CD4-positive, alpha-beta memory T cell (primary cell): ENCODE measurements around the gene CHD6. TPM values are rescaled to one million over a fixed set of nuclear protein-coding genes. Genes with fewer than 3 reads are reported as not detected.
A peak's percentile ranks its signal among the peaks of the same experiment; 100 is the strongest.

Experiments used
- CTCF ChIA-PET: fragments of 350-600 bp; sonication (Branson Sonifier 250); formaldehyde crosslinking; loops from one replicate; lab custom pipeline; 2021; ENCODE audit warnings: inconsistent platforms; ENCODE audit not compliant: partially characterized antibody; lab: Charles Lee
- POLR2A ChIA-PET: fragments of 350-600 bp; sonication (Branson Sonifier 250); formaldehyde crosslinking; loops from one replicate; lab custom pipeline; 2021; ENCODE audit not compliant: partially characterized antibody; lab: Charles Lee
- DNase-seq, 5 donors: peaks; one replicate each; pipeline versions ENCODE4 v3.0.0 to v3.0.0-alpha.2; 2020 to 2022; ENCODE audit warnings: mixed read lengths in 1 of 5
- H3K27ac ChIP-seq: one replicate; pipeline ENCODE4 v1.7.0; 2013; ENCODE audit warnings: low read depth, low read length
- H3K27me3 ChIP-seq: 2 replicates; pipeline ENCODE4 v1.7.0; 2013; ENCODE audit warnings: mild to moderate bottlenecking, low read length, moderate library complexity; ENCODE audit not compliant: insufficient read depth
- H3K36me3 ChIP-seq: 2 replicates; pipeline ENCODE4 v1.7.0; 2013; ENCODE audit warnings: mild to moderate bottlenecking, low read length, moderate library complexity; ENCODE audit not compliant: insufficient read depth
- H3K4me1 ChIP-seq: 2 replicates; pipeline ENCODE4 v1.7.0; 2013; ENCODE audit warnings: mild to moderate bottlenecking, low read length, moderate library complexity; ENCODE audit not compliant: insufficient read depth
- H3K4me3 ChIP-seq, 2 donors: one replicate each; pipeline ENCODE4 v1.7.0; 2013; ENCODE audit warnings: low read length in 2 of 2, mild to moderate bottlenecking in 1 of 2
- H3K9me3 ChIP-seq, 2 donors: one replicate each; pipeline ENCODE4 v1.7.0; 2013; ENCODE audit warnings: low read length in 2 of 2, control low read depth in 1 of 2; ENCODE audit not compliant: control insufficient read depth in 1 of 2
- H3K27ac Mint-ChIP-seq, 7 donors: one replicate each; pipeline ENCODE4 v1.8.0; 2020 to 2021; ENCODE audit warnings: mixed read lengths in 7 of 7, mild to moderate bottlenecking in 6 of 7, inconsistent platforms in 3 of 7, moderate library complexity in 3 of 7
- H3K27me3 Mint-ChIP-seq, 2 donors: one replicate each; pipeline ENCODE4 v1.8.0; 2020 to 2021; ENCODE audit warnings: mixed read lengths in 2 of 2
- H3K36me3 Mint-ChIP-seq, 2 donors: one replicate each; pipeline ENCODE4 v1.8.0; 2020 to 2021; ENCODE audit warnings: mixed read lengths in 2 of 2, inconsistent platforms in 1 of 2, mild to moderate bottlenecking in 1 of 2
- H3K4me1 Mint-ChIP-seq, 4 donors: one replicate each; pipeline ENCODE4 v1.8.0; 2020 to 2021; ENCODE audit warnings: mixed read lengths in 4 of 4, mild to moderate bottlenecking in 1 of 4
- H3K4me3 Mint-ChIP-seq, 8 donors: one replicate each; pipeline ENCODE4 v1.8.0; 2020 to 2021; ENCODE audit warnings: mixed read lengths in 8 of 8, mild to moderate bottlenecking in 7 of 8, moderate library complexity in 6 of 8, inconsistent platforms in 3 of 8
- H3K9me3 Mint-ChIP-seq, 8 donors: one replicate each; pipeline ENCODE4 v1.8.0; 2020 to 2021; ENCODE audit warnings: mixed read lengths in 8 of 8, mild to moderate bottlenecking in 5 of 8, inconsistent platforms in 3 of 8, moderate library complexity in 1 of 8
- intact Hi-C: fragments of 100-400 bp; cut with micrococcal nuclease; formaldehyde crosslinking; loops from one replicate; pipeline ENCODE4 v1.15.1; 2023
- polyA plus RNA-seq, 2 donors: library from polyadenylated mRNA; unstranded; fragments of 300-500 nt; fragmentation: Illumina TruSeq; gene quantifications; one replicate each; pipeline ENCODE4 v1.2.3, GENCODE V29; 2021
- total RNA-seq, 2 experiments: library from RNA; stranded (reverse); gene quantifications; one replicate each; pipeline ENCODE4 v1.2.3, GENCODE V29; 2021

CHD6 gene
- total and polyA plus RNA-seq, 4 experiments from 2014 or later = 29.2 to 96.8 (median 77.8) TPM

- no peak for DNase-seq
- no peaks in the 10 kb centered on the region for H3K27me3 Mint-ChIP-seq
- H3K4me1 ChIP-seq = no peaks in the 10 kb centered on the region
- no peaks in the 10 kb centered on the region for H3K36me3 Mint-ChIP-seq
- H3K27me3 ChIP-seq = no peaks in the 10 kb centered on the region
- ChIA-PET POLR2A (no interaction called here), CTCF (no interaction called here)
- H3K36me3 ChIP-seq = no peaks in the 10 kb centered on the region
- no peaks in the 10 kb centered on the region for H3K9me3 Mint-ChIP-seq
- H3K9me3 ChIP-seq = no peaks in the 10 kb centered on the region
- no peak overlapping the region for H3K4me3 Mint-ChIP-seq
- no peak overlapping the region for H3K27ac Mint-ChIP-seq
- H3K4me1 Mint-ChIP-seq = no peaks in the 10 kb centered on the region
- H3K4me3 ChIP-seq = no peak overlapping the region
- no peak overlapping the region for H3K27ac ChIP-seq
- intact Hi-C loops = no loop called here
Observed at GRCh38 chr20:41357424-41358163, 260.6 kb downstream of the CHD6 start.

- no peaks in the 10 kb centered on the region for H3K36me3 ChIP-seq
- H3K4me1 Mint-ChIP-seq = no peaks in the 10 kb centered on the region
- no peaks in the 10 kb centered on the region for H3K36me3 Mint-ChIP-seq
- H3K27me3 Mint-ChIP-seq = no peaks in the 10 kb centered on the region
- DNase-seq = no peak
- H3K4me3 ChIP-seq = no peak overlapping the region
- no peaks in the 10 kb centered on the region for H3K9me3 ChIP-seq
- H3K27ac ChIP-seq = no peak overlapping the region
- H3K27ac Mint-ChIP-seq = no peak overlapping the region
- no peak overlapping the region for H3K4me3 Mint-ChIP-seq
- CTCF ChIA-PET = no interaction called here
- intact Hi-C loops = no loop called here
- no peaks in the 10 kb centered on the region for H3K9me3 Mint-ChIP-seq
- POLR2A ChIA-PET = no interaction called here
- H3K4me1 ChIP-seq = no peaks in the 10 kb centered on the region
- no peaks in the 10 kb centered on the region for H3K27me3 ChIP-seq
Observed at GRCh38 chr20:41356951-41357350, 261.2 kb downstream of the CHD6 start.

- H3K9me3 Mint-ChIP-seq = no peaks in the 10 kb centered on the region
- H3K36me3 Mint-ChIP-seq = no peaks in the 10 kb centered on the region
- H3K27me3 Mint-ChIP-seq = no peaks in the 10 kb centered on the region
- intact Hi-C loops = no loop called here
- Histone ChIP-seq H3K36me3 (no peaks in the 10 kb centered on the region), H3K9me3 (no peaks in the 10 kb centered on the region), H3K4me3 (no peak overlapping the region), H3K4me1 (no peaks in the 10 kb centered on the region), H3K27ac (no peak overlapping the region), H3K27me3 (no peaks in the 10 kb centered on the region)
- no peak overlapping the region for H3K4me3 Mint-ChIP-seq
- ChIA-PET POLR2A (interaction anchor here (0.7 kb wide), 1 partner anchor 320 kb away, joined by 3 read pairs; no protein-coding TSS in a partner anchor), CTCF (no interaction called here)
- H3K4me1 Mint-ChIP-seq = no peaks in the 10 kb centered on the region
- H3K27ac Mint-ChIP-seq = no peak overlapping the region
- no peak for DNase-seq
Observed at GRCh38 chr20:41355598-41356203, 262.5 kb downstream of the CHD6 start.

GRCh38 chr20:41355192-41355591 lies 263.0 kb downstream of the CHD6 start:
- no peaks in the 10 kb centered on the region for H3K4me1 Mint-ChIP-seq
- ChIA-PET CTCF (no interaction called here), POLR2A (interaction anchor here (0.7 kb wide), 1 partner anchor 319 kb away, joined by 3 read pairs; no protein-coding TSS in a partner anchor)
- H3K27ac ChIP-seq = no peak overlapping the region
- H3K9me3 Mint-ChIP-seq = no peaks in the 10 kb centered on the region
- intact Hi-C loops = no loop called here
- DNase-seq = no peak
- no peak overlapping the region for H3K4me3 Mint-ChIP-seq
- H3K36me3 ChIP-seq = no peaks in the 10 kb centered on the region
- no peaks in the 10 kb centered on the region for H3K4me1 ChIP-seq
- H3K27me3 ChIP-seq = no peaks in the 10 kb centered on the region
- H3K36me3 Mint-ChIP-seq = no peaks in the 10 kb centered on the region
- H3K4me3 ChIP-seq = no peak overlapping the region
- H3K27ac Mint-ChIP-seq = peak overlapping the region in 1 of 7 donors; percentile 8
- H3K9me3 ChIP-seq = no peaks in the 10 kb centered on the region
- peaks cover 0 to 3% of the 10 kb centered on the region in 2 donors for H3K27me3 Mint-ChIP-seq

- no peak for DNase-seq
- Mint-ChIP-seq H3K4me3 (no peak overlapping the region), H3K27me3 (peaks cover 0 to 3% of the 10 kb centered on the region in 2 donors), H3K9me3 (peaks cover 0 to 1% (median 0%) of the 10 kb centered on the region in 8 donors), H3K27ac (no peak overlapping the region), H3K4me1 (no peaks in the 10 kb centered on the region), H3K36me3 (no peaks in the 10 kb centered on the region)
- H3K27me3 ChIP-seq = no peaks in the 10 kb centered on the region
- H3K36me3 ChIP-seq = no peaks in the 10 kb centered on the region
- H3K4me1 ChIP-seq = no peaks in the 10 kb centered on the region
- no peaks in the 10 kb centered on the region for H3K9me3 ChIP-seq
- intact Hi-C loops = no loop called here
- H3K4me3 ChIP-seq = no peak overlapping the region
- CTCF ChIA-PET = interaction anchor here (1.7 kb wide), 1 partner anchor 14 kb away, joined by 4 read pairs; no protein-coding TSS in a partner anchor
- no peak overlapping the region for H3K27ac ChIP-seq
- POLR2A ChIA-PET = no interaction called here
Observed at GRCh38 chr20:41353530-41353929, 264.6 kb downstream of the CHD6 start.

GRCh38 chr20:41352666-41353065 lies 265.5 kb downstream of the CHD6 start:
- intact Hi-C loops = no loop called here
- no peak overlapping the region for H3K4me3 Mint-ChIP-seq
- H3K4me1 Mint-ChIP-seq = no peaks in the 10 kb centered on the region
- H3K36me3 ChIP-seq = no peaks in the 10 kb centered on the region
- CTCF ChIA-PET = interaction anchor here (1.7 kb wide), 1 partner anchor 13 kb away, joined by 4 read pairs; no protein-coding TSS in a partner anchor
- H3K27me3 Mint-ChIP-seq = peaks cover 0 to 3% of the 10 kb centered on the region in 2 donors
- H3K4me3 ChIP-seq = no peak overlapping the region
- no peaks in the 10 kb centered on the region for H3K36me3 Mint-ChIP-seq
- no peaks in the 10 kb centered on the region for H3K9me3 ChIP-seq
- no peaks in the 10 kb centered on the region for H3K4me1 ChIP-seq
- H3K27ac Mint-ChIP-seq = no peak overlapping the region
- no peak for DNase-seq
- H3K27ac ChIP-seq = no peak overlapping the region
- POLR2A ChIA-PET = no interaction called here
- no peaks in the 10 kb centered on the region for H3K27me3 ChIP-seq
- H3K9me3 Mint-ChIP-seq = peaks cover 0 to 1% (median 0%) of the 10 kb centered on the region in 8 donors

- Mint-ChIP-seq H3K27me3 (peaks cover 0 to 3% of the 10 kb centered on the region in 2 donors), H3K27ac (no peak overlapping the region), H3K36me3 (no peaks in the 10 kb centered on the region), H3K4me1 (no peaks in the 10 kb centered on the region), H3K4me3 (no peak overlapping the region), H3K9me3 (peaks cover 0 to 2% (median 0%) of the 10 kb centered on the region in 8 donors)
- DNase-seq = no peak
- Histone ChIP-seq H3K4me3 (no peak overlapping the region), H3K4me1 (no peaks in the 10 kb centered on the region), H3K9me3 (no peaks in the 10 kb centered on the region), H3K27ac (no peak overlapping the region), H3K36me3 (no peaks in the 10 kb centered on the region), H3K27me3 (no peaks in the 10 kb centered on the region)
- ChIA-PET POLR2A (no interaction called here), CTCF (no interaction called here)
- intact Hi-C loops = no loop called here
Observed at GRCh38 chr20:41352106-41352505, 266.1 kb downstream of the CHD6 start.
